ENCODE measurements around the gene RAB44.

GRCh38 chr6:36752886-36753506 is 55.4 kb downstream of the RAB44 start:
- TF ChIP-seq CTCF (IDR thresholded peaks at IDR 0.05) = no peak
- TF ChIP-seq POLR2A (IDR thresholded peaks at IDR 0.05) = no peak
- TF ChIP-seq POLR2AphosphoS5 (IDR thresholded peaks at IDR 0.05) = no peak
- TF ChIP-seq EP300 (IDR thresholded peaks at IDR 0.05) = no peak
